GM19463 (cell line): Measurements from ENCODE around the gene PCSK6.

ENCODE experiments used
- ATAC-seq: cut with Tn5 transposase; IDR thresholded peaks from one replicate; pipeline ENCODE4 v1.9.1; 2021; ENCODE audit warnings: mild to moderate bottlenecking, moderate library complexity; ENCODE audit not compliant: unreplicated experiment

Gene PCSK6

GRCh38 chr15:101523560-101523940, 34.0 kb upstream of the PCSK6 start:
- ATAC-seq, result no peak

- no peak for ATAC-seq
Observed at GRCh38 chr15:101522621-101523559, 33.4 kb upstream of the PCSK6 start.

- ATAC-seq, result no peak
Observed at GRCh38 chr15:101522091-101522490, 32.6 kb upstream of the PCSK6 start.

DNA sequence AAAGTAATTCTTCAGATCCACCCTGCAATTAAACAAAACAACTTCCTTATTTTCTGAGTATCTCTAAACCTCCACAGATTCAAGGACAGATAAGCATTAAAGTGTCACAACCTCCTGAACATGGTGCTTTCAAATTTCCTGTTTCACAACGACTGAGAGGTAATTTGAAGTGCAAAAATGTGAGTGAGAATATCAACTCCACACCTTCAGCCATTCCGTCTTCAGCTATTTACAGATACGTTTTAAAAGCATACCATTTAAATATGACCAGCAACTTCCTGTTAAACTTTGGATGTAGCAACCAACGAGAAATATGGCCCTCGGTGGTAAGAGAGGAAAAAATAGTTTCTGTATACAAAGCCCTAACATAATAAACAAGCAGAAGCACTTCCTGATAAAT, 32.1 kb upstream of the PCSK6 start:
- ATAC-seq, result no peak

GRCh38 chr15:101521069-101521468, 31.6 kb upstream of the PCSK6 start:
- no peak for ATAC-seq

DNA sequence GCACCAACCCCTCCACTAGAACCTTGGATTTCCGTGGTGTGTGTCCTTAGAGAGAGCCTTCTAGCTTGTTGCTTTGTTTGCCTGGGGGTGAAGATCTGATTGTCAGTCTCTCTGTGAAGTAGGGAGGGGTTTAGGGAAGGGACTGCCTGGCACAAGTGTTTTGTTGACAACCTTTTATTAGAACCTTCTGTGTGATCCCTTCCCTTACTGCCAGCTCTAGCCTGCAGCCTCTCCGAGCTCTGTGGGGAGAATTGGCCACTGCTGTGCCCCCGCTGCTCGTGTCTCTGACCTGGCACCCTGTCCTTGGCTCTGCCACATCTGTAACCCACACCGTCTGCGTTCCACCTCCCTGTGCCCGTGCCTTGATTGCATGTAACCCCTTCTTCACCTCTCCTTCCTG, 30.9 kb upstream of the PCSK6 start:
- ATAC-seq, result no peak

GRCh38 chr15:101517504-101517903, 28.0 kb upstream of the PCSK6 start:
- no peak for ATAC-seq

GRCh38 chr15:101514318-101514717, 24.8 kb upstream of the PCSK6 start:
- no peak for ATAC-seq

- no peak for ATAC-seq
Observed at GRCh38 chr15:101511717-101512116, 22.2 kb upstream of the PCSK6 start.

- no peak for ATAC-seq
Observed at GRCh38 chr15:101510212-101511197, 21.0 kb upstream of the PCSK6 start.

- no peak for ATAC-seq
Observed at GRCh38 chr15:101509279-101509678, 19.8 kb upstream of the PCSK6 start.

- ATAC-seq, result no peak
Observed at GRCh38 chr15:101506491-101506890, 17.0 kb upstream of the PCSK6 start.

GRCh38 chr15:101505610-101506337, 16.3 kb upstream of the PCSK6 start:
- ATAC-seq, result peak; percentile 46

DNA sequence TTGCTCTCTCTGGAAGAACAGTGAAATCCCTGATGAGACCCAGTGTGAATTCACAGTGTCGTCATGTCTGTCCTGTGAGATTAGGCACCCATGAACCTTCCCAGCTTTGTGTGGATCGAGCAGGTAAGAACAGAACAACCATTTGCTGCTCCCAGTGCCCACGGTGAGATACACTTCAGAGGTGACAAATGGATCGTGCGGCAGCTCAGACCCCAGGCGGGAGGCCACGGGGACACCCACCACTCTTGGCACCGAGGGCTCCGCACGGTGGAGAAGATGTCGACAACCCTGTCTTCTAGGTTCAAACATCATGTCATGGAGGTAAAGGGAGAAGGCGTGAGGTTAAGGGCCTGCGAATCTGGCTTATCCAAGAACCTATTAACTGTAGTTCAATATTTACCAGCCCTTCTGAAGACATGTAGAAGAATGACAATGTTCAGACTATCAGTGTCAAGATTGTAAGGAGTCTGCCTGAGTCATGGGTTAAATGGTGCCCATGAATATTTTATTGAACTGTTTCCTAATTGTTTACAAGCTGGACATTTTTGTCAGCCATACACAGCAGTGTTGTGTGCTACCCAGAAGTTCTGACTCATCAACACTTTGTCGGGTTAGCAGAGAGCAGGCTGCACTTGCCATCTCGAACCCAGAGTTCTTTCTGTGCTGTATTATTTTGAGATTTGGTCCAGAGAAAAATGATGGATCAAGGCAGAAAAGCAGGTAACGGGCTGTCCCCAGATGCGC, 15.5 kb upstream of the PCSK6 start:
- no peak for ATAC-seq

DNA sequence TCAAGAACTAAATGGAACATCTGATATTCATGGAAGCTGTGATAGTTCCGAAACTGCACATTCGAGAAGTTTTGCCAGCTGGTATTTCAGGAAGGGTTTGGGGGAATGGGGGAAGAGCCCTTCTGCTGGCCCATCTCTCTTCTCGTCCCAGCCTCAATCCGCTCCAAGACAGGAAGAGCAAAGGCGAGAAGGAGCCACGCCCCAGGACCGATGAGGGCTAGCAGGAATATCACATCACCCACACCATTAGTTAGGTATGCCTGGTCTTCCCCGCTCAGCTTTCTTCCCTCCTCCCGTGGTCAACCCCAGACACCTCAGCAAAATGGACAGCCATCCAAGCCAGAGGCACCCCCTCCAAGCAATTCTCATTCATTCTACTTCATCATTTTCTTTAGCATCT, 14.9 kb upstream of the PCSK6 start:
- ATAC-seq, result no peak

- ATAC-seq, result no peak
Observed at GRCh38 chr15:101503296-101503599, 13.7 kb upstream of the PCSK6 start.

DNA sequence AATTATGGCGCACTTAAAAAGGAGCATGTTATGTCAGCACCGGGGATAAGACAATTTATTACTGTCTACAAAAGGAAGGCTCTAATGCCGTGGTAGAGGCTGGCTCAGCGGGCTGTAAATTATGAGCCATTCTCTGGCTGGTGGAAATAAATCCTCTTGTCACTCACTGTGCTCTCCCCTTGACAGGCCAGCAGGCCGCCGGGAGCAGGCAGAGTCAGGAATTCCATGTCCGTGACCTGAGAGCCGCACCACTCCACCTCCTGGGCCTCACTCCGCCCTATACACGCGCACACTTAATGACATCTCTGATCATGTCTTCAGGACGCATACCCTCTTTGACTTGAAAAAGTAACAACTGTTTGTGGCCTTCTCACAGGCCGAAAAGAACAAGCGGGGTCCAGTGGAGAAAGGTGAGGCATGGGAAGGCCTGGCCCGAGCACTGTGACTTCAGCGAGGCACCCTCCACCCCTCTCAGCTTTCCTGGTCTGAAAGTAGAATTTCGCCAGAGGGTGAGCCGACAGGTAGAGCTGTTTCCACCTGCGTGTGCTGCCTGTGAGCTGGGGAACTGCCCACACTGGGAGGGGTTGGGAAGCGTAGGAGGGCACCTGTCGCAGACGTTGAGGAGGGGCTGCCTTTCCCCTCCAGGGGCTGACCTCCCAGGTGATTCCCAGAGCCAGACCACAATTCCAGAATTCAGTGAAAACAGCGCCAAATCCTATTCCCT, 13.2 kb upstream of the PCSK6 start:
- no peak for ATAC-seq

- ATAC-seq, result peak; percentile 63
Observed at GRCh38 chr15:101501703-101502373, 12.3 kb upstream of the PCSK6 start.

DNA sequence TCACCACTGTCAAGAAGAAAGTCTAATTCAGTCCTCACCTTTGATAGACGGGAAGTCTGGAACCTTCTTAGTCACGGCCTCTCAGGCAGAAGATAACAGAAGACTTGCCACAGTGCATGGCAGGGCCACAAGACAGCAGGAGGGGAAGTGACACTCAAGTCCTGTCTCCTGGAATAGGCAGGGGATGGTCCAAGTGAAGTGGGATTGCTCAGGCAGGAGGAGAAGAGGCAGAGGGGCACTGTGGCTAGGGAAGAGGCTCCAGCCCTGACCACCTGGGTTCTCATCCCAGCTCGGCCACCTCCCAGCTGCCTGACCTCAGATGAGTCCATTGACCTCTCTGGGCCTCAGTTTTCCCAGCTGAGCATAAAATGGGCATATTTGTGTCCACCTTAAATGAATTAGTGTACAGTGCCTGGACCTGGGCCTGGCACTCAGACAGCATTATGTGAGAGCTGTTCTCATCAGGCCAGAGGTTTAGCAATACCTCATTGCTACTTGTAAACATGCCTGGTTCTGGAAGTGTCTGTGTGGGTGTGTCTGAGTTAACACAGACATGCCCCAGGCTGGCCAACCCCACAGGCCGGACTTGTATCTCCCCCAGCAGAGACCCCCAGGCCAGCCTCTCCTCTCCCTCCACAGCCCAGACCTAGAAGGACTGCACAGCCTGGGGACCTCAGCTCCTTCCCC, 11.5 kb upstream of the PCSK6 start:
- ATAC-seq, result no peak
